ENCODE results near the gene F7.

- TF ChIP-seq POLR2A (IDR thresholded peaks at IDR 0.05; ENCODE audit: low read length) = no peak
- TF ChIP-seq GATA1 (IDR thresholded peaks at IDR 0.05; ENCODE audit: low read depth, low read length) = no peak
These were observed 44.3 kb upstream of the F7 start for GRCh38 chr13:113061271-113061625.
